ENCODE measurements around the gene TMPRSS9. TPM values are rescaled to one million over a fixed set of nuclear protein-coding genes. Genes with fewer than 3 reads are reported as not detected.

Gene TMPRSS9
- total and polyA plus RNA-seq, 2 donors from 2014 or later, result not detected

- Histone ChIP-seq H3K27me3 (ENCODE audit: control insufficient read depth, insufficient read depth, low read length) (no peaks in the 10 kb centered on the region), H3K9ac (ENCODE audit: low read length in 3 of 3) (no peak overlapping the region), H3K4me1 (ENCODE audit: control insufficient read depth in 2 of 3, insufficient read depth in 2 of 3, low read depth in 1 of 3, low read length in 3 of 3) (peaks cover 0 to 4% (median 0%) of the 10 kb centered on the region in 3 donors), H3K9me3 (ENCODE audit: control insufficient read depth in 2 of 3, insufficient read depth in 1 of 3, low read length in 3 of 3) (no peaks in the 10 kb centered on the region), H3K36me3 (ENCODE audit: control insufficient read depth in 2 of 3, insufficient read depth in 3 of 3, low read length in 3 of 3) (peaks cover 0 to 1% (median 0%) of the 10 kb centered on the region in 3 donors), H3K4me3 (ENCODE audit: low read length in 3 of 3) (no peak overlapping the region), H3K27ac (ENCODE audit: low read depth in 2 of 2, low read length in 2 of 2) (no peak overlapping the region)
- DNase-seq (no peak), FAIRE-seq (no peak)
- intact Hi-C loops (cut with DNase I), result no loop called here
- TF ChIP-seq CTCF (IDR thresholded peaks at IDR 0.05; ENCODE audit: borderline replicate concordance, extremely low read depth, insufficient read depth), result no peak
Observed at GRCh38 chr19:2432131-2432848, 72.2 kb downstream of the TMPRSS9 start.

- intact Hi-C loops (cut with DNase I), result no loop called here
- Histone ChIP-seq H3K27ac (ENCODE audit: low read depth in 2 of 2, low read length in 2 of 2) (no peak overlapping the region), H3K4me3 (ENCODE audit: low read length in 3 of 3) (no peak overlapping the region), H3K4me1 (ENCODE audit: control insufficient read depth in 2 of 3, insufficient read depth in 2 of 3, low read depth in 1 of 3, low read length in 3 of 3) (no peaks in the 10 kb centered on the region), H3K9me3 (ENCODE audit: control insufficient read depth in 2 of 3, insufficient read depth in 1 of 3, low read length in 3 of 3) (no peaks in the 10 kb centered on the region), H3K36me3 (ENCODE audit: control insufficient read depth in 2 of 3, insufficient read depth in 3 of 3, low read length in 3 of 3) (peaks cover 0 to 10% (median 4%) of the 10 kb centered on the region in 3 donors), H3K9ac (ENCODE audit: low read length in 3 of 3) (no peak overlapping the region), H3K27me3 (ENCODE audit: control insufficient read depth, insufficient read depth, low read length) (no peaks in the 10 kb centered on the region)
- TF ChIP-seq CTCF (IDR thresholded peaks at IDR 0.05; ENCODE audit: borderline replicate concordance, extremely low read depth, insufficient read depth), result no peak
- DNase-seq (no peak), FAIRE-seq (no peak)
Observed at GRCh38 chr19:2433854-2434253, 73.8 kb downstream of the TMPRSS9 start.

- peaks cover 0 to 10% (median 4%) of the 10 kb centered on the region in 3 donors for H3K36me3 ChIP-seq (ENCODE audit: control insufficient read depth in 2 of 3, insufficient read depth in 3 of 3, low read length in 3 of 3)
- no peaks in the 10 kb centered on the region for H3K4me1 ChIP-seq (ENCODE audit: control insufficient read depth in 2 of 3, insufficient read depth in 2 of 3, low read depth in 1 of 3, low read length in 3 of 3)
- no peaks in the 10 kb centered on the region for H3K9me3 ChIP-seq (ENCODE audit: control insufficient read depth in 2 of 3, insufficient read depth in 1 of 3, low read length in 3 of 3)
- intact Hi-C loops (cut with DNase I), result no loop called here
- no peak overlapping the region for H3K4me3 ChIP-seq (ENCODE audit: low read length in 3 of 3)
- no peak for TF ChIP-seq CTCF (IDR thresholded peaks at IDR 0.05; ENCODE audit: borderline replicate concordance, extremely low read depth, insufficient read depth)
- no peak for DNase-seq
- no peak overlapping the region for H3K27ac ChIP-seq (ENCODE audit: low read depth in 2 of 2, low read length in 2 of 2)
- H3K9ac ChIP-seq (ENCODE audit: low read length in 3 of 3), result no peak overlapping the region
- H3K27me3 ChIP-seq (ENCODE audit: control insufficient read depth, insufficient read depth, low read length), result no peaks in the 10 kb centered on the region
- FAIRE-seq, result no peak
Observed at GRCh38 chr19:2434267-2434666, 74.2 kb downstream of the TMPRSS9 start.
